Neural crest cell (in vitro differentiated cells): ENCODE data around the gene SLC19A1. TPM values are rescaled to one million over a fixed set of nuclear protein-coding genes. Genes with fewer than 3 reads are reported as not detected.

Experiments used
- DNase-seq: peaks from one replicate; pipeline ENCODE4 v3.0.0; 2021; ENCODE audit warnings: low read depth, mixed read lengths, low spot score
- H3K27ac Mint-ChIP-seq: one replicate; pipeline ENCODE4 v1.8.0; 2021; ENCODE audit warnings: mild to moderate bottlenecking, mixed read lengths; ENCODE audit not compliant: unreplicated experiment
- H3K27me3 Mint-ChIP-seq: 2 replicates; pipeline ENCODE4 v1.8.0; 2021; ENCODE audit warnings: low read depth, mild to moderate bottlenecking, mixed read lengths
- H3K36me3 Mint-ChIP-seq: 2 replicates; pipeline ENCODE4 v1.8.0; 2021; ENCODE audit warnings: low read depth, mild to moderate bottlenecking, mixed read lengths
- H3K4me1 Mint-ChIP-seq: 2 replicates; pipeline ENCODE4 v1.8.0; 2021; ENCODE audit warnings: mixed read lengths
- H3K4me3 Mint-ChIP-seq: one replicate; pipeline ENCODE4 v1.8.0; 2021; ENCODE audit warnings: mild to moderate bottlenecking, mixed read lengths
- H3K9me3 Mint-ChIP-seq: 2 replicates; pipeline ENCODE4 v1.8.0; 2021; ENCODE audit warnings: mixed read lengths
- total RNA-seq: library from RNA; stranded (reverse); gene quantifications from 2 replicates; pipeline ENCODE4 v1.2.1, GENCODE V29; 2021
- TF ChIP-seq, protein P1 (sequence below): fragments of 200-600 bp; sonication (generic); conservative IDR thresholded peaks from 2 replicates; pipeline ENCODE4 v1.5.0; 2021; ENCODE audit warnings: antibody characterized with exemption, mild to moderate bottlenecking

The SLC19A1 gene
- total RNA-seq, 1 donor from 2014 or later = 35.1 TPM

DNA sequence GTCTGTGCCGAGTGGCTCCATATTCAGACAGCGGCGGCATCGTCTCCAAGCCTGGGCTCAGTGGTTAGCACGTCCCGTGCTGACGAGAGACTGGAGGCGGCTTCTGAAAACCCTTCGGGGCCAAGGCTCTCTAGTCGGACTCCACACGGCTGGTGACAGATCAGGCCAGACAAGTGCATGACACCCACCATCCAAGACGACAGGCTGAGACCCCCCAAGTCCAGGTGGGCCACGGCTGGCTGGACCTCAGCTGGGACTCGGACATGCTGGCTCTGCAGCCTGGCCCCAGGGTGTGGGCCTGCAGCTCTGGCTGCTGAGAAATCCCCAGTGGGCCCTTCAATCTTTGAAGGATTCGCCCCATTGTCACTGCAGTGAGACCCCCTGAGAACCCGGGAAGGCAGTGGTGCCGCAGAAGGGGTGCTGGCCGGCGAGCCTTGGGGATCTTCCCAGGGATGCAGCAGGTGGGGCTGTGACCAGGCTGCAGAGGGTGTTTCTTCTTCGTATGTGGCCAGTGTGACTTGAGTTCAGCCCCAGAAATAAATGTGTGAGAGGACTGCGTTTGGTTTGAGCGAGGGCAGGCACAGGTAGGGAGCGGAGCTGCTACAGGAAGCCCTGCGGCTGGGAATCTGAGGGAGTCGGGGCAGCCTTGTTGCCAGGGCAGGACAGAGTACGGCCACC lies 15.9 kb upstream of the SLC19A1 start:
- Mint-ChIP-seq H3K9me3 (no peaks in the 10 kb centered on the region), H3K4me3 (no peak overlapping the region), H3K27ac (no peak overlapping the region), H3K36me3 (no peaks in the 10 kb centered on the region), H3K27me3 (peaks cover 10% of the 10 kb centered on the region), H3K4me1 (peaks cover 6% of the 10 kb centered on the region)
- TF ChIP-seq, protein P1, sequence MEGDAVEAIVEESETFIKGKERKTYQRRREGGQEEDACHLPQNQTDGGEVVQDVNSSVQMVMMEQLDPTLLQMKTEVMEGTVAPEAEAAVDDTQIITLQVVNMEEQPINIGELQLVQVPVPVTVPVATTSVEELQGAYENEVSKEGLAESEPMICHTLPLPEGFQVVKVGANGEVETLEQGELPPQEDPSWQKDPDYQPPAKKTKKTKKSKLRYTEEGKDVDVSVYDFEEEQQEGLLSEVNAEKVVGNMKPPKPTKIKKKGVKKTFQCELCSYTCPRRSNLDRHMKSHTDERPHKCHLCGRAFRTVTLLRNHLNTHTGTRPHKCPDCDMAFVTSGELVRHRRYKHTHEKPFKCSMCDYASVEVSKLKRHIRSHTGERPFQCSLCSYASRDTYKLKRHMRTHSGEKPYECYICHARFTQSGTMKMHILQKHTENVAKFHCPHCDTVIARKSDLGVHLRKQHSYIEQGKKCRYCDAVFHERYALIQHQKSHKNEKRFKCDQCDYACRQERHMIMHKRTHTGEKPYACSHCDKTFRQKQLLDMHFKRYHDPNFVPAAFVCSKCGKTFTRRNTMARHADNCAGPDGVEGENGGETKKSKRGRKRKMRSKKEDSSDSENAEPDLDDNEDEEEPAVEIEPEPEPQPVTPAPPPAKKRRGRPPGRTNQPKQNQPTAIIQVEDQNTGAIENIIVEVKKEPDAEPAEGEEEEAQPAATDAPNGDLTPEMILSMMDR = no peak
- DNase-seq = no peak

GRCh38 chr21:45557616-45558043 lies 15.4 kb upstream of the SLC19A1 start:
- Mint-ChIP-seq H3K27me3 (peaks cover 6% of the 10 kb centered on the region), H3K4me1 (peaks cover 6% of the 10 kb centered on the region), H3K4me3 (no peak overlapping the region), H3K9me3 (no peaks in the 10 kb centered on the region), H3K36me3 (no peaks in the 10 kb centered on the region), H3K27ac (no peak overlapping the region)
- no peak for DNase-seq
- TF ChIP-seq, protein P1 = no peak

- Mint-ChIP-seq H3K4me1 (peaks cover 6% of the 10 kb centered on the region), H3K4me3 (no peak overlapping the region), H3K27me3 (no peaks in the 10 kb centered on the region), H3K36me3 (no peaks in the 10 kb centered on the region), H3K9me3 (no peaks in the 10 kb centered on the region), H3K27ac (no peak overlapping the region)
- TF ChIP-seq, protein P1 = no peak
- no peak for DNase-seq
Measured at GRCh38 chr21:45556645-45557615, 14.7 kb upstream of the SLC19A1 start.

GRCh38 chr21:45556302-45556644 lies 14.0 kb upstream of the SLC19A1 start:
- Mint-ChIP-seq H3K4me3 (no peak overlapping the region), H3K27me3 (no peaks in the 10 kb centered on the region), H3K4me1 (peaks cover 12% of the 10 kb centered on the region), H3K9me3 (no peaks in the 10 kb centered on the region), H3K36me3 (no peaks in the 10 kb centered on the region), H3K27ac (no peak overlapping the region)
- TF ChIP-seq, protein P1 = no peak
- no peak for DNase-seq

- Mint-ChIP-seq H3K36me3 (no peaks in the 10 kb centered on the region), H3K4me3 (peak overlapping the region; percentile 74), H3K27me3 (no peaks in the 10 kb centered on the region), H3K27ac (peak overlapping the region; percentile 81), H3K9me3 (no peaks in the 10 kb centered on the region), H3K4me1 (peaks cover 15% of the 10 kb centered on the region)
- DNase-seq = peak; percentile 71
- TF ChIP-seq, protein P1 = peak; percentile 78
Measured at GRCh38 chr21:45555557-45556301, 13.5 kb upstream of the SLC19A1 start.
